C4-2B (cell line): ENCODE results near the gene CPTP.

Experiments
- ZFX ChIP-seq: fragments of 450-650 bp; IDR thresholded peaks from 2 replicates; pipeline ENCODE4 v1.6.1; 2017
- TF ChIP-seq, protein P1 (sequence below): fragments of 450-650 bp; conservative IDR thresholded peaks from 2 replicates; pipeline ENCODE4 v1.5.1; 2017; ENCODE audit warnings: mild to moderate bottlenecking

DNA sequence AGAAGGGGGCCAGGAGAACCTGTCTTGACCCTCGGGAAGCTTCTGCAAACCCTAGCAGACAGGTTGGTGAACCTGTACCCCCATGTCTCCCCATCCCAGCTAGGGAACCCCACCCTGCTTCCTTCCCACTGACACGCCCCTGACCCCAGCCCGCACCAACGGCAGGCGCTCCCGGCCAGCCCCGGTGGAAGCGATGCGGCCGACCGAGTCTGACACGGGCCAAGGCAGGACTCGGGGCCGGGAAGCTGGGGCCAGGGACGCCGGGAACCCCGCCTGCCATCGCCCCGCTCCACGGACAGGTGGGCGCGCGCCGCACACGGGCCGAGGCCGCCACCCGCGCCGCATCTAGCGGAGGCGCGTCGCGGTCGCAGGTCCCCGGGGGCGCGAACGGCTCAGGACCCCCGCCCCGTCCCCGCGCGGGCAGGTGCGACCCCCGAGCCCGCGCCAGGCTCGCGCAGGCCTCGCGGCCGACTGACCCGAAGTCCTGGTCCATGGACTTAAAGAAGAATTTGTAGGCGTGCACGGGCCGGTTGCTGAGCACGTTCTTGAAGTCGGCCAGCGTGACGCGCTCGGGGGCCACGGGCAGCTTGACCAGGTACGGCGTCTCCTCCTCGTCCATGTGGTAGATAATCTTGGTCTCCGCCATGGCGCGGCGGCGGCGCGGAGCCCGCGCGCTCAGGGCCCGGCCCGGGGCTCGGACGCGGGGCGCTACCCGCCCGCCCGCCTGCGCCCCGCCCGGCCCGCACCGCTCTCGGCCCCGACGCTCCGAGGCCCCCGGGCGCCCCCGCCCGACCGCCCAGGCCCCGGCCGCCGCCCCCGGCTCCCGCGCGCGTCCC lies 24.0 kb downstream of the CPTP start:
- TF ChIP-seq, protein P1, sequence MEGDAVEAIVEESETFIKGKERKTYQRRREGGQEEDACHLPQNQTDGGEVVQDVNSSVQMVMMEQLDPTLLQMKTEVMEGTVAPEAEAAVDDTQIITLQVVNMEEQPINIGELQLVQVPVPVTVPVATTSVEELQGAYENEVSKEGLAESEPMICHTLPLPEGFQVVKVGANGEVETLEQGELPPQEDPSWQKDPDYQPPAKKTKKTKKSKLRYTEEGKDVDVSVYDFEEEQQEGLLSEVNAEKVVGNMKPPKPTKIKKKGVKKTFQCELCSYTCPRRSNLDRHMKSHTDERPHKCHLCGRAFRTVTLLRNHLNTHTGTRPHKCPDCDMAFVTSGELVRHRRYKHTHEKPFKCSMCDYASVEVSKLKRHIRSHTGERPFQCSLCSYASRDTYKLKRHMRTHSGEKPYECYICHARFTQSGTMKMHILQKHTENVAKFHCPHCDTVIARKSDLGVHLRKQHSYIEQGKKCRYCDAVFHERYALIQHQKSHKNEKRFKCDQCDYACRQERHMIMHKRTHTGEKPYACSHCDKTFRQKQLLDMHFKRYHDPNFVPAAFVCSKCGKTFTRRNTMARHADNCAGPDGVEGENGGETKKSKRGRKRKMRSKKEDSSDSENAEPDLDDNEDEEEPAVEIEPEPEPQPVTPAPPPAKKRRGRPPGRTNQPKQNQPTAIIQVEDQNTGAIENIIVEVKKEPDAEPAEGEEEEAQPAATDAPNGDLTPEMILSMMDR, result no peak
- peak; percentile 42 for TF ChIP-seq ZFX
